HEK293T (cell line): ENCODE data around the gene HOXD3.

Experiments
- CTCF ChIA-PET: fragments of 350-600 bp; formaldehyde crosslinking; extraction: SDS; loops from one replicate; lab custom pipeline; 2021; ENCODE audit warnings: antibody characterized with exemption, inconsistent platforms; lab: Yijun Ruan, JAX
- POLR2A ChIA-PET: fragments of 350-600 bp; formaldehyde crosslinking; extraction: SDS; loops from one replicate; lab custom pipeline; 2020; ENCODE audit warnings: antibody characterized with exemption, inconsistent platforms; lab: Yijun Ruan, JAX
- DNase-seq: peaks from one replicate; pipeline ENCODE4 v3.0.0; 2012; ENCODE audit warnings: mixed read lengths; ENCODE audit errors: extremely low spot score
- ELF4 ChIP-seq: fragments of 450-650 bp; IDR thresholded peaks from 2 replicates; pipeline ENCODE4 v1.6.1; 2017; ENCODE audit warnings: antibody characterized with exemption
- FOXA1 ChIP-seq: fragments of 450-650 bp; IDR thresholded peaks from 2 replicates; pipeline ENCODE4 v1.6.1; 2016; ENCODE audit warnings: mild to moderate bottlenecking
- FOXM1 ChIP-seq: fragments of 450-650 bp; IDR thresholded peaks from 2 replicates; pipeline ENCODE4 v1.6.1; 2017; ENCODE audit warnings: mild to moderate bottlenecking, borderline replicate concordance
- L3MBTL2 ChIP-seq: fragments of 450-650 bp; conservative IDR thresholded peaks from 2 replicates; pipeline ENCODE4 v1.6.1; 2016; ENCODE audit warnings: mild to moderate bottlenecking
- TARDBP ChIP-seq: fragments of 450-650 bp; IDR thresholded peaks from 2 replicates; pipeline ENCODE4 v1.6.1; 2016

HOXD3 gene

GRCh38 chr2:176213406-176213805 is 56.3 kb downstream of the HOXD3 start:
- CTCF ChIA-PET: no interaction called here
- TF ChIP-seq ELF4 (no peak), FOXM1 (no peak), FOXA1 (no peak), L3MBTL2 (no peak), TARDBP (no peak)
- POLR2A ChIA-PET: no interaction called here
- no peak for DNase-seq
